H1 (cell line): ENCODE results near the gene UTP14C. TPM values are rescaled to one million over a fixed set of nuclear protein-coding genes. Genes with fewer than 3 reads are reported as not detected.

ENCODE experiments used
- CTCF ChIA-PET: fragments of 300-600 bp; sonication (Branson Sonifier 250); formaldehyde crosslinking; loops from one replicate; lab custom pipeline; 2021; ENCODE audit not compliant: partially characterized antibody; lab: Charles Lee
- POLR2A ChIA-PET: fragments of 300-600 bp; sonication (Branson Sonifier 250); formaldehyde crosslinking; loops from one replicate; lab custom pipeline; 2021; ENCODE audit warnings: inconsistent platforms; ENCODE audit not compliant: partially characterized antibody; lab: Charles Lee
- DNase-seq, 2 experiments: peaks; one replicate each; pipeline versions ENCODE4 v3.0.0 to v3.0.0-alpha.2; 2010 to 2022; ENCODE audit warnings: low spot score in 2 of 2, low read depth in 1 of 2, mixed read lengths in 1 of 2
- FAIRE-seq: peaks from 2 replicates; lab custom pipeline; 2011; peaks lifted over from hg19 to GRCh38; lab: Jason Lieb, UNC
- H2AFZ ChIP-seq: 2 replicates; pipeline ENCODE4 v1.8.1; 2012; ENCODE audit warnings: low read length, inconsistent platforms
- H2AK5ac ChIP-seq: 2 replicates; pipeline ENCODE4 v1.6.1; 2013; ENCODE audit warnings: low read depth, low read length
- H2BK120ac ChIP-seq: replicated peaks from 2 replicates; pipeline ENCODE3; 2013; ENCODE audit warnings: low read depth, low read length, inconsistent platforms
- H2BK12ac ChIP-seq: 2 replicates; pipeline ENCODE4 v1.6.1; 2013; ENCODE audit warnings: low read depth, low read length
- H2BK15ac ChIP-seq: 2 replicates; pipeline ENCODE4 v1.6.1; 2013; ENCODE audit warnings: low read length
- H2BK20ac ChIP-seq: 2 replicates; pipeline ENCODE4 v1.6.1; 2013; ENCODE audit warnings: low read length
- H2BK5ac ChIP-seq: 2 replicates; pipeline ENCODE4 v1.6.1; 2013; ENCODE audit warnings: low read depth, low read length
- H3K14ac ChIP-seq: 2 replicates; pipeline ENCODE4 v1.6.1; 2013; ENCODE audit warnings: inconsistent platforms; ENCODE audit not compliant: insufficient read length
- H3K18ac ChIP-seq: 2 replicates; pipeline ENCODE4 v1.6.1; 2013; ENCODE audit warnings: low read length; ENCODE audit errors: extremely low read depth
- H3K23ac ChIP-seq: 2 replicates; pipeline ENCODE4 v1.6.1; 2013; ENCODE audit warnings: inconsistent platforms; ENCODE audit not compliant: insufficient read length
- H3K23me2 ChIP-seq: 2 replicates; pipeline ENCODE4 v1.6.1; 2013; ENCODE audit warnings: low read depth, low read length
- H3K27ac ChIP-seq: 2 replicates; pipeline ENCODE4 v1.6.1; 2011; ENCODE audit warnings: low read depth, low read length, inconsistent platforms
- H3K27me3 ChIP-seq, 4 experiments: replicated peaks in 1 of 4; 1 replicate in 1 of 4; 2 replicates in 3 of 4; pipeline versions ENCODE4 v1.6.1 to v1.8.1; 2011 to 2013; ENCODE audit warnings: low read length in 3 of 4, mild to moderate bottlenecking in 3 of 4, inconsistent platforms in 2 of 4, mixed read lengths in 2 of 4, moderate library complexity in 1 of 4; ENCODE audit not compliant: control insufficient read depth in 3 of 4, insufficient read depth in 3 of 4; ENCODE audit errors: extremely low read depth in 1 of 4
- H3K36me3 ChIP-seq, 4 experiments: 2 replicates each; pipeline versions ENCODE4 v1.6.1 to v1.8.1; 2011 to 2013; ENCODE audit warnings: mild to moderate bottlenecking in 4 of 4, low read length in 3 of 4, moderate library complexity in 2 of 4, control low read depth in 1 of 4, inconsistent platforms in 1 of 4; ENCODE audit not compliant: insufficient read depth in 4 of 4, control insufficient read depth in 2 of 4
- H3K4ac ChIP-seq: replicated peaks from 2 replicates; pipeline ENCODE3; 2013; ENCODE audit warnings: low read length, low read depth, mixed read lengths, inconsistent platforms; ENCODE audit not compliant: insufficient read length
- H3K4me1 ChIP-seq, 4 experiments: replicated peaks in 1 of 4; 1 replicate in 1 of 4; 2 replicates in 3 of 4; pipeline versions ENCODE4 v1.6.1 to v1.8.1; 2011 to 2013; ENCODE audit warnings: low read length in 3 of 4, inconsistent platforms in 2 of 4, mixed read lengths in 1 of 4; ENCODE audit not compliant: insufficient read depth in 4 of 4, control insufficient read depth in 3 of 4
- H3K4me2 ChIP-seq, 2 experiments: 2 replicates each; pipeline versions ENCODE4 v1.6.1 to v1.8.1; 2011 to 2013; ENCODE audit warnings: low read depth in 2 of 2, low read length in 2 of 2, control low read depth in 1 of 2, inconsistent platforms in 1 of 2, mild to moderate bottlenecking in 1 of 2; ENCODE audit not compliant: insufficient read depth in 1 of 2
- H3K4me3 ChIP-seq, 4 experiments: fragments of 200-600, 300-600 bp in 1 of 4; sonication (generic), shearing (Covaris generic), sonication (Bioruptor Twin) in 1 of 4; 2 replicates each; pipeline versions ENCODE4 v1.5.1 to v1.8.1; 2011 to 2016; ENCODE audit warnings: low read length in 4 of 4, low read depth in 3 of 4, control low read depth in 2 of 4, inconsistent platforms in 2 of 4, mild to moderate bottlenecking in 2 of 4, mixed read lengths in 1 of 4, moderate library complexity in 1 of 4; ENCODE audit not compliant: insufficient read depth in 2 of 4; ENCODE audit errors: extremely low read depth in 1 of 4
- H3K56ac ChIP-seq: replicated peaks from 2 replicates; pipeline ENCODE3; 2013; ENCODE audit warnings: low read depth, mild to moderate bottlenecking, mixed read lengths, low read length, inconsistent platforms; ENCODE audit not compliant: insufficient read length
- H3K79me1 ChIP-seq: 2 replicates; pipeline ENCODE4 v1.6.1; 2013; ENCODE audit warnings: low read depth, low read length, control low read depth
- H3K79me2 ChIP-seq, 2 experiments: 2 replicates each; pipeline versions ENCODE4 v1.6.1 to v1.8.1; 2012 to 2013; ENCODE audit warnings: low read length in 2 of 2, mild to moderate bottlenecking in 2 of 2, inconsistent platforms in 1 of 2; ENCODE audit not compliant: insufficient read depth in 2 of 2, control insufficient read depth in 1 of 2
- H3K9ac ChIP-seq, 4 experiments: replicated peaks in 1 of 4; 1 replicate in 1 of 4; 2 replicates in 3 of 4; pipeline versions ENCODE4 v1.6.1 to v1.8.1; 2011 to 2013; ENCODE audit warnings: low read depth in 3 of 4, low read length in 3 of 4, control low read depth in 2 of 4, mild to moderate bottlenecking in 2 of 4, moderate library complexity in 2 of 4, inconsistent platforms in 1 of 4; ENCODE audit errors: extremely low read depth in 1 of 4
- H3K9me3 ChIP-seq, 2 experiments: 2 replicates each; pipeline versions ENCODE4 v1.6.1 to v1.8.1; 2012 to 2013; ENCODE audit warnings: mild to moderate bottlenecking in 2 of 2, moderate library complexity in 2 of 2, control low read depth in 1 of 2, inconsistent platforms in 1 of 2, low read depth in 1 of 2, low read length in 1 of 2, mixed read lengths in 1 of 2; ENCODE audit not compliant: insufficient read depth in 2 of 2
- H4K20me1 ChIP-seq, 2 experiments: replicated peaks in 1 of 2; 2 replicates each; pipeline versions ENCODE3 to v1.8.1; 2011 to 2013; ENCODE audit warnings: inconsistent platforms in 2 of 2, low read length in 2 of 2, mild to moderate bottlenecking in 1 of 2; ENCODE audit not compliant: insufficient read depth in 2 of 2, control insufficient read depth in 1 of 2
- H4K5ac ChIP-seq: 2 replicates; pipeline ENCODE4 v1.6.1; 2013; ENCODE audit warnings: low read length, low read depth, mixed read lengths, inconsistent platforms; ENCODE audit not compliant: insufficient read length
- H4K8ac ChIP-seq: 2 replicates; pipeline ENCODE4 v1.8.0; 2013; ENCODE audit warnings: mild to moderate bottlenecking, moderate library complexity, low read length, inconsistent platforms; ENCODE audit not compliant: insufficient read depth; ENCODE audit errors: extremely low read depth
- H4K91ac ChIP-seq: replicated peaks from 2 replicates; pipeline ENCODE3; 2013; ENCODE audit warnings: low read length, mixed read lengths, inconsistent platforms; ENCODE audit not compliant: insufficient read length
- CEBPB ChIP-seq: IDR thresholded peaks from 2 replicates; pipeline ENCODE4 v1.6.1; 2012; ENCODE audit warnings: low read depth, low read length
- CTBP2 ChIP-seq: IDR thresholded peaks from 2 replicates; pipeline ENCODE4 v1.7.0; 2011; ENCODE audit warnings: borderline replicate concordance, mild to moderate bottlenecking, moderate library complexity, mixed read lengths, low read length; ENCODE audit not compliant: insufficient read depth, insufficient read length
- HDAC6 ChIP-seq: IDR thresholded peaks from one replicate; pipeline ENCODE4 v1.7.1; 2012; ENCODE audit warnings: low read depth, mild to moderate bottlenecking, inconsistent platforms, low read length, moderate library complexity
- JUN ChIP-seq: IDR thresholded peaks from 2 replicates; pipeline ENCODE4 v1.6.1; 2011; ENCODE audit warnings: low read depth, mild to moderate bottlenecking, improper control_type of control experiment, low read length
- KDM4A ChIP-seq: IDR thresholded peaks from one replicate; pipeline ENCODE4 v1.7.1; 2012; ENCODE audit warnings: low read depth, mild to moderate bottlenecking, moderate library complexity, low read length, inconsistent platforms; ENCODE audit not compliant: severe bottlenecking
- MAFK ChIP-seq: IDR thresholded peaks from 2 replicates; pipeline ENCODE4 v1.6.1; 2012; ENCODE audit warnings: low read depth, mild to moderate bottlenecking, improper control_type of control experiment, low read length
- PHF8 ChIP-seq: fragments of 200-600 bp; sonication (generic); conservative IDR thresholded peaks from 2 replicates; pipeline ENCODE4 v1.7.1; 2012; ENCODE audit warnings: low read depth, mild to moderate bottlenecking, inconsistent platforms, low read length, moderate library complexity
- RAD21 ChIP-seq, 2 experiments: IDR thresholded peaks in 1 of 2; conservative IDR thresholded peaks in 1 of 2; 2 replicates each; pipeline ENCODE4 v1.6.1; 2011; ENCODE audit warnings: low read depth in 2 of 2, low read length in 2 of 2, improper control_type of control experiment in 1 of 2, inconsistent platforms in 1 of 2, mild to moderate bottlenecking in 1 of 2, moderate library complexity in 1 of 2
- RNF2 ChIP-seq: fragments of 200-900, 300-1000 bp; sonication (generic); IDR thresholded peaks from 2 replicates; pipeline ENCODE4 v1.7.1; 2016; ENCODE audit warnings: borderline replicate concordance, low read depth, mild to moderate bottlenecking, antibody characterized with exemption, low read length; ENCODE audit not compliant: poor library complexity, severe bottlenecking; ENCODE audit errors: missing control alignments
- SAP30 ChIP-seq: fragments of 300-600 bp; sonication (generic); IDR thresholded peaks from 2 replicates; pipeline ENCODE4 v1.7.1; 2012; ENCODE audit warnings: low read length, moderate library complexity, mild to moderate bottlenecking, inconsistent platforms; ENCODE audit not compliant: insufficient read depth, insufficient replicate concordance
- SP4 ChIP-seq: IDR thresholded peaks from 2 replicates; pipeline ENCODE4 v1.6.1; 2012; ENCODE audit warnings: low read length, inconsistent platforms
- SUZ12 ChIP-seq: fragments of 200-600 bp; sonication (generic); IDR thresholded peaks from 2 replicates; pipeline ENCODE4 v1.6.1; 2012; ENCODE audit warnings: mild to moderate bottlenecking, inconsistent platforms, low read length, moderate library complexity, mixed read lengths
- TAF7 ChIP-seq: optimal IDR thresholded peaks from 2 replicates; pipeline ENCODE3; 2011; ENCODE audit warnings: low read depth, mild to moderate bottlenecking, inconsistent platforms, low read length, moderate library complexity, borderline replicate concordance
- WGBS, 2 experiments: shearing (Covaris generic) in 1 of 2; methylation state at CpG; one replicate each; pipeline versions ENCODE4 v1.1.6 to v1.1.7; 2013 to 2015; ENCODE audit warnings: low lambda C conversion rate in 2 of 2, mixed read lengths in 2 of 2, inconsistent platforms in 1 of 2, low coverage in 1 of 2, missing lambda C conversion rate in 1 of 2; ENCODE audit not compliant: insufficient replicate concordance in 2 of 2, insufficient coverage in 1 of 2, insufficient read length in 1 of 2; ENCODE audit errors: extremely low coverage in 1 of 2, missing lambda C conversion rate in 1 of 2; 5-methylcytosine and 5-hydroxymethylcytosine counted together
- polyA plus RNA-seq, 7 experiments: library from polyadenylated mRNA; depleted of rRNA in 3 of 7; stranded (reverse) in 5 of 7; unstranded in 2 of 7; fragments of >200 nt in 5 of 7; fragments of 200-250 nt in 2 of 7; gene quantifications; 1 replicate in 5 of 7; 2 replicates in 1 of 7; 4 replicates in 1 of 7; pipeline versions ENCODE4 v1.2.1 to v1.2.3, GENCODE V29; 2011 to 2013; ENCODE audit warnings: missing spikeins in 2 of 7, mixed read lengths in 2 of 7
- total RNA-seq: library from RNA; stranded (reverse); fragmentation: NEBNext Ultra II Directional; extraction: Animal tissue kit (Norgen Biotek cat#: 25700); gene quantifications from 2 replicates; pipeline ENCODE4 v1.2.1, GENCODE V29; 2021

The UTP14C gene
- total and polyA plus RNA-seq, 2 of the 8 experiments (the other 6 are each of a cell fraction or from before 2014, with no cell fraction given): 6.8 to 22.7 TPM

DNA sequence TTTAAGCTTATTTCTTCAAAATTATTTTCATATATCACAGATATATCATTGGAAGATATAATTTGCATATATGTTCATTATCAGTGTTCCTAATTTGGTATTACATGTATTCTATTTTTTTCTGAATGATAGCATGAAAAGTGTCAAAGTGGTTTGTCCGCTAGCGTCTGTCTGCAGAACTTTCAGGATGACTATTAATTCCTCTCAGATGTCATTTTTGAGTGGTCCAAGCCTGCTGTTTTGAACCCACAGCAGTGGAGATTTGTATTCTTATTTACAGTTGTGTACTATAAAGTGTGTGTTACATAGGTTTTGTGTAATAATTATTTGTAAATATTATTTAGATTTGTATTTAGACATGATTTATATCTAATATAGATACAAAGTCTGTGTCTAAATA, 8.5 kb downstream of the UTP14C start:
- no peak overlapping the region for H3K23ac ChIP-seq
- H3K4me1 ChIP-seq: no peaks in the 10 kb centered on the region
- no peak overlapping the region for H2BK12ac ChIP-seq
- no peak overlapping the region for H3K56ac ChIP-seq
- no peak overlapping the region for H2BK5ac ChIP-seq
- no peaks in the 10 kb centered on the region for H3K79me1 ChIP-seq
- no peaks in the 10 kb centered on the region for H3K23me2 ChIP-seq
- no peak overlapping the region for H3K4me3 ChIP-seq
- no peaks in the 10 kb centered on the region for H3K79me2 ChIP-seq
- H3K18ac ChIP-seq: no peak overlapping the region
- 98% methylated on average over 2 of the region's 2 CpGs; no CpG with 5 or more reads in 1 of the 2 experiments for WGBS, 2 experiments
- peaks cover 0 to 20% (median 11%) of the 10 kb centered on the region in 4 experiments; a peak in 5 of 8 replicates for H3K36me3 ChIP-seq
- no peak overlapping the region for H4K5ac ChIP-seq
- DNase-seq (no peak), FAIRE-seq (no peak)
- no peak overlapping the region for H3K4me2 ChIP-seq
- H3K9ac ChIP-seq: no peak overlapping the region
- no peak overlapping the region for H4K91ac ChIP-seq
- ChIA-PET CTCF (interaction anchor here (0.9 to 1.8 kb wide), 4 partner anchors 43 to 137 kb away, joined by 3 to 5 read pairs (median 4); no protein-coding TSS in a partner anchor), POLR2A (interaction anchor here (1.2 to 1.6 kb wide), 3 partner anchors 9 to 13 kb away, joined by 3 to 5 read pairs (median 4); no protein-coding TSS in a partner anchor)
- no peak overlapping the region for H4K8ac ChIP-seq
- H3K4ac ChIP-seq: no peak overlapping the region
- H3K9me3 ChIP-seq: peaks cover 7 to 10% of the 10 kb centered on the region in 2 experiments; a peak in 2 of 4 replicates
- H2AFZ ChIP-seq: no peak overlapping the region
- no peak overlapping the region for H3K27ac ChIP-seq
- H2BK20ac ChIP-seq: no peak overlapping the region
- no peaks in the 10 kb centered on the region for H3K27me3 ChIP-seq
- H2AK5ac ChIP-seq: no peak overlapping the region
- no peak overlapping the region for H3K14ac ChIP-seq
- H4K20me1 ChIP-seq: no peaks in the 10 kb centered on the region
- no peak overlapping the region for H2BK15ac ChIP-seq
- no peak overlapping the region for H2BK120ac ChIP-seq
- TF ChIP-seq MAFK (no peak), RNF2 (no peak), KDM4A (no peak), SP4 (no peak), JUN (no peak), CEBPB (no peak), SAP30 (no peak), RAD21 (IDR thresholded peaks at IDR 0.05 in 1 of 2, conservative IDR thresholded peaks at IDR 0.05 in 1 of 2; ENCODE audit: low read depth in 2 of 2, low read length in 2 of 2) (no peak), HDAC6 (no peak), TAF7 (no peak), CTBP2 (no peak), SUZ12 (no peak), PHF8 (no peak)
